ENCODE results near the gene FBXL13. TPM values are rescaled to one million over a fixed set of nuclear protein-coding genes. Genes with fewer than 3 reads are reported as not detected.
"Not testable (repeated sequence)": the region's sequence is repeated elsewhere in the genome, so short reads cannot be mapped to it uniquely, and the experiment has no call there.

FBXL13 gene
- total RNA-seq, 1 donor: 1.9 TPM

- Histone ChIP-seq H3K4me1 (ENCODE audit: insufficient read depth, low read length) (no peaks in the 10 kb centered on the region), H3K4me3 (ENCODE audit: low read length) (no peak overlapping the region), H3K9me3 (ENCODE audit: low read depth, low read length) (no peaks in the 10 kb centered on the region), H3K27me3 (ENCODE audit: insufficient read depth, low read length) (no peaks in the 10 kb centered on the region)
Measured at GRCh38 chr7:102829075-102829474, 245.5 kb downstream of the FBXL13 start.

GRCh38 chr7:102828286-102828685 is 246.3 kb downstream of the FBXL13 start:
- Histone ChIP-seq H3K27me3 (ENCODE audit: insufficient read depth, low read length) (no peaks in the 10 kb centered on the region), H3K9me3 (ENCODE audit: low read depth, low read length) (no peaks in the 10 kb centered on the region), H3K4me3 (ENCODE audit: low read length) (no peak overlapping the region), H3K4me1 (ENCODE audit: insufficient read depth, low read length) (no peaks in the 10 kb centered on the region)

GRCh38 chr7:102823390-102824119 is 251.0 kb downstream of the FBXL13 start:
- H3K9me3 ChIP-seq (ENCODE audit: low read depth, low read length): no peaks in the 10 kb centered on the region

GRCh38 chr7:102821994-102822747 is 252.4 kb downstream of the FBXL13 start:
- no peaks in the 10 kb centered on the region for H3K4me1 ChIP-seq (ENCODE audit: insufficient read depth, low read length)
- H3K9me3 ChIP-seq (ENCODE audit: low read depth, low read length): no peaks in the 10 kb centered on the region
- H3K27me3 ChIP-seq (ENCODE audit: insufficient read depth, low read length): no peaks in the 10 kb centered on the region
- no peak overlapping the region for H3K4me3 ChIP-seq (ENCODE audit: low read length)

More at GRCh38 chr7:102823390-102824119, 251.0 kb downstream of the FBXL13 start:
- Histone ChIP-seq H3K4me1 (ENCODE audit: insufficient read depth, low read length) (no peaks in the 10 kb centered on the region), H3K27me3 (ENCODE audit: insufficient read depth, low read length) (no peaks in the 10 kb centered on the region), H3K4me3 (ENCODE audit: low read length) (no peak overlapping the region)

GRCh38 chr7:102819151-102819550 is 255.4 kb downstream of the FBXL13 start:
- Histone ChIP-seq H3K27me3 (ENCODE audit: insufficient read depth, low read length) (no peaks in the 10 kb centered on the region), H3K4me1 (ENCODE audit: insufficient read depth, low read length) (no peaks in the 10 kb centered on the region), H3K9me3 (ENCODE audit: low read depth, low read length) (no peaks in the 10 kb centered on the region), H3K4me3 (ENCODE audit: low read length) (no peak overlapping the region)

- Histone ChIP-seq H3K4me3 (ENCODE audit: low read length) (no peak overlapping the region), H3K27me3 (ENCODE audit: insufficient read depth, low read length) (no peaks in the 10 kb centered on the region), H3K4me1 (ENCODE audit: insufficient read depth, low read length) (no peaks in the 10 kb centered on the region), H3K9me3 (ENCODE audit: low read depth, low read length) (no peaks in the 10 kb centered on the region)
Measured at GRCh38 chr7:102817616-102818573, 256.7 kb downstream of the FBXL13 start.

GRCh38 chr7:102814025-102814471 is 260.5 kb downstream of the FBXL13 start:
- no peak overlapping the region for H3K4me3 ChIP-seq (ENCODE audit: low read length)
- no peaks in the 10 kb centered on the region for H3K4me1 ChIP-seq (ENCODE audit: insufficient read depth, low read length)
- no peaks in the 10 kb centered on the region for H3K27me3 ChIP-seq (ENCODE audit: insufficient read depth, low read length)
- no peaks in the 10 kb centered on the region for H3K9me3 ChIP-seq (ENCODE audit: low read depth, low read length)

- H3K4me3 ChIP-seq (ENCODE audit: low read length): no peak overlapping the region
- H3K9me3 ChIP-seq (ENCODE audit: low read depth, low read length): no peaks in the 10 kb centered on the region
- H3K4me1 ChIP-seq (ENCODE audit: insufficient read depth, low read length): no peaks in the 10 kb centered on the region
- H3K27me3 ChIP-seq (ENCODE audit: insufficient read depth, low read length): no peaks in the 10 kb centered on the region
Measured at GRCh38 chr7:102813191-102814024, 261.2 kb downstream of the FBXL13 start.

GRCh38 chr7:102811942-102812678 is 262.5 kb downstream of the FBXL13 start:
- H3K4me1 ChIP-seq (ENCODE audit: insufficient read depth, low read length): no peaks in the 10 kb centered on the region
- H3K4me3 ChIP-seq (ENCODE audit: low read length): no peak overlapping the region
- no peaks in the 10 kb centered on the region for H3K27me3 ChIP-seq (ENCODE audit: insufficient read depth, low read length)
- no peaks in the 10 kb centered on the region for H3K9me3 ChIP-seq (ENCODE audit: low read depth, low read length)

- Histone ChIP-seq H3K4me3 (ENCODE audit: low read length) (no peak overlapping the region), H3K9me3 (ENCODE audit: low read depth, low read length) (no peaks in the 10 kb centered on the region), H3K27me3 (ENCODE audit: insufficient read depth, low read length) (no peaks in the 10 kb centered on the region), H3K4me1 (ENCODE audit: insufficient read depth, low read length) (no peaks in the 10 kb centered on the region)
Measured at GRCh38 chr7:102810916-102811315, 263.7 kb downstream of the FBXL13 start.

- H3K4me1 ChIP-seq (ENCODE audit: insufficient read depth, low read length): no peaks in the 10 kb centered on the region
- H3K4me3 ChIP-seq (ENCODE audit: low read length): no peak overlapping the region
- no peaks in the 10 kb centered on the region for H3K9me3 ChIP-seq (ENCODE audit: low read depth, low read length)
- H3K27me3 ChIP-seq (ENCODE audit: insufficient read depth, low read length): no peaks in the 10 kb centered on the region
Measured at GRCh38 chr7:102806613-102807012, 268.0 kb downstream of the FBXL13 start.

GRCh38 chr7:102795987-102796595 is 278.5 kb downstream of the FBXL13 start:
- not testable (repeated sequence) for H3K4me1 ChIP-seq (ENCODE audit: insufficient read depth, low read length); H3K4me3 ChIP-seq (ENCODE audit: low read length); H3K27me3 ChIP-seq (ENCODE audit: insufficient read depth, low read length); H3K9me3 ChIP-seq (ENCODE audit: low read depth, low read length)

GRCh38 chr7:102794567-102794966 is 280.0 kb downstream of the FBXL13 start:
- H3K9me3 ChIP-seq (ENCODE audit: low read depth, low read length); H3K4me3 ChIP-seq (ENCODE audit: low read length); H3K27me3 ChIP-seq (ENCODE audit: insufficient read depth, low read length); H3K4me1 ChIP-seq (ENCODE audit: insufficient read depth, low read length): not testable (repeated sequence)
